ENCODE data around the gene DACT3.
A peak's percentile ranks its signal among the peaks of the same experiment; 100 is the strongest.

DACT3 gene

GRCh38 chr19:46626446-46626845 is 34.5 kb downstream of the DACT3 start:
- no CpG with 5 or more reads among the region's 14 CpGs for WGBS, 2 donors (ENCODE audit: extremely low coverage in 2 of 2, insufficient read length in 2 of 2, insufficient replicate concordance in 1 of 2)
- no peak for DNase-seq (ENCODE audit: low spot score)
- no peak overlapping the region for H3K27ac ChIP-seq (replicated peaks; ENCODE audit: low read length)
- no peak overlapping the region for H3K4ac ChIP-seq (ENCODE audit: low read length)
- H3K27me3 ChIP-seq (ENCODE audit: control insufficient read depth in 3 of 3, insufficient read depth in 3 of 3, low read depth in 1 of 3, low read length in 3 of 3) = peaks cover 0 to 7% (median 0%) of the 10 kb centered on the region in 3 experiments
- H2BK120ac ChIP-seq (ENCODE audit: low read depth, low read length) = no peak overlapping the region
- H2BK5ac ChIP-seq (ENCODE audit: low read length) = no peak overlapping the region
- no peak overlapping the region for H4K8ac ChIP-seq (ENCODE audit: low read depth, low read length)
- no peak overlapping the region for H3K4me2 ChIP-seq (ENCODE audit: insufficient read depth, low read length, poor library complexity, severe bottlenecking)
- H3K18ac ChIP-seq (ENCODE audit: low read length) = no peak overlapping the region
- no peaks in the 10 kb centered on the region for H3K9me3 ChIP-seq (replicated peaks in 1 of 2; ENCODE audit: control insufficient read depth in 2 of 2, insufficient read depth in 1 of 2, low read depth in 1 of 2, low read length in 2 of 2)
- H4K91ac ChIP-seq (ENCODE audit: low read depth, low read length, poor library complexity) = no peak overlapping the region
- no peaks in the 10 kb centered on the region for H3K36me3 ChIP-seq (replicated peaks in 1 of 2; ENCODE audit: control insufficient read depth in 2 of 2, insufficient read depth in 2 of 2, low read length in 2 of 2)
- peaks cover 1% of the 10 kb centered on the region for H3K79me1 ChIP-seq (ENCODE audit: low read depth, low read length)
- H3K4me1 ChIP-seq (ENCODE audit: control insufficient read depth in 2 of 2, insufficient read depth in 1 of 2, low read depth in 1 of 2, low read length in 2 of 2) = peaks cover 13 to 19% of the 10 kb centered on the region in 2 donors
- H2BK12ac ChIP-seq (ENCODE audit: low read length) = no peak overlapping the region
- H3K9ac ChIP-seq (ENCODE audit: low read depth, low read length, poor library complexity) = no peak overlapping the region
- no peak overlapping the region for H2BK15ac ChIP-seq (ENCODE audit: low read length)
- H3K4me3 ChIP-seq (ENCODE audit: low read length in 2 of 2) = no peak overlapping the region
- H2AK5ac ChIP-seq (ENCODE audit: low read depth, low read length) = peak overlapping the region; percentile 47
- no peak overlapping the region for H3K23ac ChIP-seq (ENCODE audit: low read depth, low read length, poor library complexity)
- H3K14ac ChIP-seq (ENCODE audit: low read length) = no peak overlapping the region
- H2AFZ ChIP-seq (ENCODE audit: low read length) = no peak overlapping the region

DNA sequence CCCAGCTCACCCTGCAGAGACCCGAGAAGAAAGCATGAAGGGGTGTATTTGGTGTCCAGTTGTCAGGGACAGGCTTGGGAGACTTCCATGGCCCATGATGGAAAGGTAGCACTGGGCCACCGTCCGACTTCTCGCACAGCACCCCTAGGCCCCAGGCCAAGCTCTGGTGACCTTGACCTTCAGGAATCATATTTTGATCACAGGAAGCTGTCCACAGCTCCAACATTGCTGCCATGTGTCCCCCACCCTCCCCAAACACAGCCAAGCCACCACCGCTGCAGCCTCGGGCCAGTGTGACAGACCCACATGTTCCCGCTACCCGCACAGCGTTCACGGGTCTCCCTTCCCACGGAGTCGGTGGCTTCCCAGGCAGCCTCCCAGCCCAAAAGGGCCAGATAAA is 35.3 kb downstream of the DACT3 start:
- DNase-seq (ENCODE audit: low spot score) = no peak
- WGBS, 2 donors (ENCODE audit: extremely low coverage in 2 of 2, insufficient read length in 2 of 2, insufficient replicate concordance in 1 of 2) = no CpG with 5 or more reads among the region's 12 CpGs
- Histone ChIP-seq H2AFZ (ENCODE audit: low read length) (peak overlapping the region; percentile 37), H3K79me1 (ENCODE audit: low read depth, low read length) (peaks cover 1% of the 10 kb centered on the region), H2AK5ac (ENCODE audit: low read depth, low read length) (peak overlapping the region; percentile 47), H4K8ac (ENCODE audit: low read depth, low read length) (no peak overlapping the region), H3K36me3 (replicated peaks in 1 of 2; ENCODE audit: control insufficient read depth in 2 of 2, insufficient read depth in 2 of 2, low read length in 2 of 2) (no peaks in the 10 kb centered on the region), H3K9me3 (replicated peaks in 1 of 2; ENCODE audit: control insufficient read depth in 2 of 2, insufficient read depth in 1 of 2, low read depth in 1 of 2, low read length in 2 of 2) (no peaks in the 10 kb centered on the region), H2BK15ac (ENCODE audit: low read length) (no peak overlapping the region), H2BK5ac (ENCODE audit: low read length) (no peak overlapping the region), H2BK120ac (ENCODE audit: low read depth, low read length) (no peak overlapping the region), H3K14ac (ENCODE audit: low read length) (no peak overlapping the region), H3K4me2 (ENCODE audit: insufficient read depth, low read length, poor library complexity, severe bottlenecking) (no peak overlapping the region), H3K4me1 (ENCODE audit: control insufficient read depth in 2 of 2, insufficient read depth in 1 of 2, low read depth in 1 of 2, low read length in 2 of 2) (peaks cover 12 to 19% of the 10 kb centered on the region in 2 donors), H3K27ac (replicated peaks; ENCODE audit: low read length) (no peak overlapping the region), H3K27me3 (ENCODE audit: control insufficient read depth in 3 of 3, insufficient read depth in 3 of 3, low read depth in 1 of 3, low read length in 3 of 3) (peaks cover 0 to 10% (median 0%) of the 10 kb centered on the region in 3 experiments), H3K9ac (ENCODE audit: low read depth, low read length, poor library complexity) (no peak overlapping the region), H2BK12ac (ENCODE audit: low read length) (no peak overlapping the region), H3K18ac (ENCODE audit: low read length) (no peak overlapping the region), H3K4ac (ENCODE audit: low read length) (no peak overlapping the region), H4K91ac (ENCODE audit: low read depth, low read length, poor library complexity) (no peak overlapping the region), H3K23ac (ENCODE audit: low read depth, low read length, poor library complexity) (peak overlapping the region; percentile 32), H3K4me3 (ENCODE audit: low read length in 2 of 2) (no peak overlapping the region)

- no peak within 1 kb of the TSS for H4K8ac ChIP-seq (ENCODE audit: low read depth, low read length)
- peak within 1 kb of the TSS; percentile 90 for H3K23ac ChIP-seq (ENCODE audit: low read depth, low read length, poor library complexity)
- no peak within 1 kb of the TSS for H3K4ac ChIP-seq (ENCODE audit: low read length)
- no peaks in the 10 kb centered on the region for H3K9me3 ChIP-seq (replicated peaks in 1 of 2; ENCODE audit: control insufficient read depth in 2 of 2, insufficient read depth in 1 of 2, low read depth in 1 of 2, low read length in 2 of 2)
- WGBS, 2 donors (ENCODE audit: extremely low coverage in 2 of 2, insufficient read length in 2 of 2, insufficient replicate concordance in 1 of 2) = no CpG with 5 or more reads among the region's 13 CpGs
- peak within 1 kb of the TSS; percentile 87 for H3K18ac ChIP-seq (ENCODE audit: low read length)
- H2BK5ac ChIP-seq (ENCODE audit: low read length) = peak within 1 kb of the TSS; percentile 63
- peak within 1 kb of the TSS; percentile 55 for H3K9ac ChIP-seq (ENCODE audit: low read depth, low read length, poor library complexity)
- DNase-seq (ENCODE audit: low spot score) = no peak
- H2AK5ac ChIP-seq (ENCODE audit: low read depth, low read length) = peak within 1 kb of the TSS; percentile 49
- H2BK15ac ChIP-seq (ENCODE audit: low read length) = peak within 1 kb of the TSS; percentile 94
- H2AFZ ChIP-seq (ENCODE audit: low read length) = peak within 1 kb of the TSS; percentile 61
- peaks cover 11 to 20% of the 10 kb centered on the region in 2 donors for H3K4me1 ChIP-seq (ENCODE audit: control insufficient read depth in 2 of 2, insufficient read depth in 1 of 2, low read depth in 1 of 2, low read length in 2 of 2)
- peaks cover 1% of the 10 kb centered on the region for H3K79me1 ChIP-seq (ENCODE audit: low read depth, low read length)
- H3K27ac ChIP-seq (replicated peaks; ENCODE audit: low read length) = no peak within 1 kb of the TSS
- H2BK12ac ChIP-seq (ENCODE audit: low read length) = peak within 1 kb of the TSS; percentile 97
- H3K27me3 ChIP-seq (ENCODE audit: control insufficient read depth in 3 of 3, insufficient read depth in 3 of 3, low read depth in 1 of 3, low read length in 3 of 3) = peaks cover 0 to 15% (median 0%) of the 10 kb centered on the region in 3 experiments
- H3K4me3 ChIP-seq (ENCODE audit: low read length in 2 of 2) = peak within 1 kb of the TSS in 1 of 2 donors; percentile 67
- no peak within 1 kb of the TSS for H4K91ac ChIP-seq (ENCODE audit: low read depth, low read length, poor library complexity)
- H2BK120ac ChIP-seq (ENCODE audit: low read depth, low read length) = no peak within 1 kb of the TSS
- no peaks in the 10 kb centered on the region for H3K36me3 ChIP-seq (replicated peaks in 1 of 2; ENCODE audit: control insufficient read depth in 2 of 2, insufficient read depth in 2 of 2, low read length in 2 of 2)
- peak within 1 kb of the TSS; percentile 75 for H3K14ac ChIP-seq (ENCODE audit: low read length)
- H3K4me2 ChIP-seq (ENCODE audit: insufficient read depth, low read length, poor library complexity, severe bottlenecking) = no peak within 1 kb of the TSS
These were observed 35.9 kb downstream of the DACT3 start, which contains the start of gene PTGIR for GRCh38 chr19:46624958-46625661. Gene PTGIR (minus strand): TSS chr19:46625089. CDS start chr19:46624225, 864 bp downstream.

GRCh38 chr19:46623915-46624502 is 37.0 kb downstream of the DACT3 start:
- no peak overlapping the region for H3K27ac ChIP-seq (replicated peaks; ENCODE audit: low read length)
- peak overlapping the region; percentile 49 for H2AK5ac ChIP-seq (ENCODE audit: low read depth, low read length)
- H4K91ac ChIP-seq (ENCODE audit: low read depth, low read length, poor library complexity) = no peak overlapping the region
- no peak overlapping the region for H3K4me2 ChIP-seq (ENCODE audit: insufficient read depth, low read length, poor library complexity, severe bottlenecking)
- peak overlapping the region; percentile 69 for H3K18ac ChIP-seq (ENCODE audit: low read length)
- peak overlapping the region; percentile 90 for H3K23ac ChIP-seq (ENCODE audit: low read depth, low read length, poor library complexity)
- H3K9ac ChIP-seq (ENCODE audit: low read depth, low read length, poor library complexity) = peak overlapping the region; percentile 55
- DNase-seq (ENCODE audit: low spot score) = no peak
- no peaks in the 10 kb centered on the region for H3K9me3 ChIP-seq (replicated peaks in 1 of 2; ENCODE audit: control insufficient read depth in 2 of 2, insufficient read depth in 1 of 2, low read depth in 1 of 2, low read length in 2 of 2)
- no peak overlapping the region for H4K8ac ChIP-seq (ENCODE audit: low read depth, low read length)
- no peak overlapping the region for H2BK5ac ChIP-seq (ENCODE audit: low read length)
- H3K4me3 ChIP-seq (ENCODE audit: low read length in 2 of 2) = no peak overlapping the region
- no peak overlapping the region for H3K4ac ChIP-seq (ENCODE audit: low read length)
- no peaks in the 10 kb centered on the region for H3K36me3 ChIP-seq (replicated peaks in 1 of 2; ENCODE audit: control insufficient read depth in 2 of 2, insufficient read depth in 2 of 2, low read length in 2 of 2)
- no peak overlapping the region for H2BK120ac ChIP-seq (ENCODE audit: low read depth, low read length)
- peaks cover 1% of the 10 kb centered on the region for H3K79me1 ChIP-seq (ENCODE audit: low read depth, low read length)
- H3K27me3 ChIP-seq (ENCODE audit: control insufficient read depth in 3 of 3, insufficient read depth in 3 of 3, low read depth in 1 of 3, low read length in 3 of 3) = peaks cover 0 to 18% (median 0%) of the 10 kb centered on the region in 3 experiments
- H3K4me1 ChIP-seq (ENCODE audit: control insufficient read depth in 2 of 2, insufficient read depth in 1 of 2, low read depth in 1 of 2, low read length in 2 of 2) = peaks cover 11 to 24% of the 10 kb centered on the region in 2 donors
- WGBS, 2 donors (ENCODE audit: extremely low coverage in 2 of 2, insufficient read length in 2 of 2, insufficient replicate concordance in 1 of 2) = no CpG with 5 or more reads among the region's 35 CpGs
- H3K14ac ChIP-seq (ENCODE audit: low read length) = peak overlapping the region; percentile 47
- peak overlapping the region; percentile 86 for H2BK15ac ChIP-seq (ENCODE audit: low read length)
- no peak overlapping the region for H2AFZ ChIP-seq (ENCODE audit: low read length)
- H2BK12ac ChIP-seq (ENCODE audit: low read length) = peak overlapping the region; percentile 97
